Body of pancreas (tissue), 4 donors: ENCODE measurements around the gene RABEPK. TPM values are rescaled to one million over a fixed set of nuclear protein-coding genes. Genes with fewer than 3 reads are reported as not detected.
A peak's percentile ranks its signal among the peaks of the same experiment; 100 is the strongest.
"Not testable (repeated sequence)": the region's sequence is repeated elsewhere in the genome, so short reads cannot be mapped to it uniquely, and the experiment has no call there.

Experiments used
- ATAC-seq: fragments of 150-250 bp; one replicate; pipeline ENCODE4 v1.9.1; 2016
- DNase-seq, 4 donors: peaks; one replicate each; pipeline ENCODE4 v3.0.0-alpha.2; 2019
- H3K27ac ChIP-seq, 4 donors: fragments of 200-600 bp; sonication (generic); 1 replicate in 3 of 4; 2 replicates in 1 of 4; pipeline versions ENCODE4 v1.5.1 to v1.6.1; 2016 to 2019; ENCODE audit warnings: mild to moderate bottlenecking in 1 of 4, mixed read lengths in 1 of 4, moderate library complexity in 1 of 4
- H3K27me3 ChIP-seq, 2 donors: fragments of 200-600 bp; sonication (generic); one replicate each; pipeline ENCODE4 v1.6.0; 2016; ENCODE audit warnings: mild to moderate bottlenecking in 1 of 2
- H3K36me3 ChIP-seq, 2 donors: fragments of 200-600 bp; sonication (generic); replicated peaks in 1 of 2; 2 replicates each; pipeline ENCODE4 v1.5.1; 2016; ENCODE audit warnings: low read depth in 2 of 2; ENCODE audit not compliant: insufficient read depth in 1 of 2
- H3K4me1 ChIP-seq: fragments of 200-600 bp; sonication (generic); one replicate; pipeline ENCODE4 v1.6.0; 2016
- H3K4me3 ChIP-seq, 2 donors: fragments of 200-600 bp; sonication (generic); 1 replicate in 1 of 2; 2 replicates in 1 of 2; pipeline ENCODE4 v1.5.1; 2016 to 2019
- H3K9me3 ChIP-seq, 3 donors: fragments of 200-600 bp; sonication (generic); 1 replicate in 2 of 3; 2 replicates in 1 of 3; pipeline ENCODE4 v1.5.1; 2016
- CTCF ChIP-seq, 7 experiments: fragments of 450-650 bp in 4 of 7; fragments of 200-600 bp in 3 of 7; sonication (generic) in 3 of 7; IDR thresholded peaks; one replicate each; pipeline ENCODE4 v1.5.1; 2016 to 2019; ENCODE audit warnings: antibody characterized with exemption in 7 of 7
- POLR2A ChIP-seq, 3 donors: fragments of 450-650 bp; IDR thresholded peaks; one replicate each; pipeline ENCODE4 v1.6.1; 2016; ENCODE audit warnings: antibody characterized with exemption in 3 of 3, mild to moderate bottlenecking in 2 of 3
- WGBS, 2 donors: methylation state at CpG; one replicate each; pipeline ENCODE4 v1.1.5; 2017; 5-methylcytosine and 5-hydroxymethylcytosine counted together
- intact Hi-C: fragments of 100-400 bp; cut with DNase I; formaldehyde crosslinking; loops from one replicate; pipeline ENCODE4 v1.15.1; 2023
- total RNA-seq, 2 donors: library from RNA; depleted of rRNA; stranded (reverse); fragments of >200 nt; gene quantifications; one replicate each; pipeline ENCODE4 v1.1.0, GENCODE V29; 2016

The RABEPK gene
- total RNA-seq, 2 donors from 2014 or later: 4.3 to 6.7 TPM

GRCh38 chr9:125218621-125219020 is 18.3 kb downstream of the RABEPK start:
- TF ChIP-seq CTCF (IDR thresholded peaks at IDR 0.05) (no peak), POLR2A (IDR thresholded peaks at IDR 0.05) (no peak)
- Histone ChIP-seq H3K4me1 (no peaks in the 10 kb centered on the region), H3K9me3 (no peaks in the 10 kb centered on the region), H3K36me3 (no peaks in the 10 kb centered on the region), H3K4me3 (no peak overlapping the region), H3K27ac (no peak overlapping the region), H3K27me3 (no peaks in the 10 kb centered on the region)
- ATAC-seq: no peak
- no peak for DNase-seq
- 87 to 95% methylated on average over 3 of the region's 3 CpGs for WGBS, 2 donors
- intact Hi-C loops: no loop called here

- H3K27me3 ChIP-seq, intact Hi-C loops, H3K36me3 ChIP-seq, H3K27ac ChIP-seq, ATAC-seq, H3K9me3 ChIP-seq, H3K4me3 ChIP-seq, DNase-seq, H3K4me1 ChIP-seq: not testable (repeated sequence)
These were observed 24.5 kb downstream of the RABEPK start for GRCh38 chr9:125224858-125225257.

- H3K9me3 ChIP-seq: no peaks in the 10 kb centered on the region
- WGBS, 2 donors: 94 to 98% methylated on average over 6 of the region's 6 CpGs
- peaks cover 0 to 2% of the 10 kb centered on the region in 2 donors for H3K36me3 ChIP-seq
- TF ChIP-seq POLR2A (IDR thresholded peaks at IDR 0.05) (no peak), CTCF (IDR thresholded peaks at IDR 0.05) (no peak)
- no peaks in the 10 kb centered on the region for H3K4me1 ChIP-seq
- intact Hi-C loops: no loop called here
- DNase-seq (no peak), ATAC-seq (no peak)
- H3K27ac ChIP-seq: no peak overlapping the region
- H3K27me3 ChIP-seq: no peaks in the 10 kb centered on the region
- H3K4me3 ChIP-seq: no peak overlapping the region
These were observed 27.4 kb downstream of the RABEPK start for GRCh38 chr9:125227761-125228160.

GRCh38 chr9:125233678-125234077 is 33.3 kb downstream of the RABEPK start:
- no peak overlapping the region for H3K4me3 ChIP-seq
- H3K27ac ChIP-seq: no peak overlapping the region
- DNase-seq (peak in 1 of 4 donors; percentile 19), ATAC-seq (peak; percentile 31)
- TF ChIP-seq CTCF (IDR thresholded peaks at IDR 0.05) (no peak), POLR2A (IDR thresholded peaks at IDR 0.05) (no peak)
- intact Hi-C loops: no loop called here
- H3K9me3 ChIP-seq: no peaks in the 10 kb centered on the region
- peaks cover 40% of the 10 kb centered on the region for H3K4me1 ChIP-seq
- 29 to 34% methylated on average over 3 of the region's 3 CpGs for WGBS, 2 donors
- H3K36me3 ChIP-seq: peaks cover 0 to 8% of the 10 kb centered on the region in 2 donors
- no peaks in the 10 kb centered on the region for H3K27me3 ChIP-seq

GRCh38 chr9:125234099-125234498 is 33.8 kb downstream of the RABEPK start:
- H3K4me1 ChIP-seq: peaks cover 42% of the 10 kb centered on the region
- H3K27me3 ChIP-seq, H3K4me3 ChIP-seq, H3K36me3 ChIP-seq, intact Hi-C loops, H3K27ac ChIP-seq, H3K9me3 ChIP-seq, DNase-seq, ATAC-seq: not testable (repeated sequence)
- 75 to 81% methylated on average over 8 of the region's 8 CpGs for WGBS, 2 donors

- H3K4me3 ChIP-seq: no peak overlapping the region
- no peak for ATAC-seq
- WGBS, 2 donors: 17 to 19% methylated on average over 5 of the region's 5 CpGs
- H3K27me3 ChIP-seq: no peaks in the 10 kb centered on the region
- intact Hi-C loops: no loop called here
- peaks cover 47% of the 10 kb centered on the region for H3K4me1 ChIP-seq
- no peaks in the 10 kb centered on the region for H3K9me3 ChIP-seq
- no peak for TF ChIP-seq CTCF (IDR thresholded peaks at IDR 0.05)
- no peak for TF ChIP-seq POLR2A (IDR thresholded peaks at IDR 0.05)
- H3K27ac ChIP-seq: peak overlapping the region in 1 of 4 donors; percentile 17
- no peak for DNase-seq
- peaks cover 0 to 8% of the 10 kb centered on the region in 2 donors for H3K36me3 ChIP-seq
These were observed 35.6 kb downstream of the RABEPK start for GRCh38 chr9:125235804-125236519.

GRCh38 chr9:125236520-125237159 is 36.3 kb downstream of the RABEPK start:
- H3K4me1 ChIP-seq: peaks cover 47% of the 10 kb centered on the region
- H3K9me3 ChIP-seq, H3K27ac ChIP-seq, H3K36me3 ChIP-seq, H3K4me3 ChIP-seq, H3K27me3 ChIP-seq, intact Hi-C loops, DNase-seq, ATAC-seq: not testable (repeated sequence)
- whole genome bisulfite sequencing, 2 donors: 26 to 31% methylated on average over 5 of the region's 5 CpGs
